NCI-H187 treated with DMSO at 0.1 percent for 48 hours (cell line): ENCODE data around the gene MDK.

Source experiments
- DNase-seq: peaks from one replicate; lab custom pipeline; 2025; lab: John Stamatoyannopoulos, UW

The MDK gene

DNA sequence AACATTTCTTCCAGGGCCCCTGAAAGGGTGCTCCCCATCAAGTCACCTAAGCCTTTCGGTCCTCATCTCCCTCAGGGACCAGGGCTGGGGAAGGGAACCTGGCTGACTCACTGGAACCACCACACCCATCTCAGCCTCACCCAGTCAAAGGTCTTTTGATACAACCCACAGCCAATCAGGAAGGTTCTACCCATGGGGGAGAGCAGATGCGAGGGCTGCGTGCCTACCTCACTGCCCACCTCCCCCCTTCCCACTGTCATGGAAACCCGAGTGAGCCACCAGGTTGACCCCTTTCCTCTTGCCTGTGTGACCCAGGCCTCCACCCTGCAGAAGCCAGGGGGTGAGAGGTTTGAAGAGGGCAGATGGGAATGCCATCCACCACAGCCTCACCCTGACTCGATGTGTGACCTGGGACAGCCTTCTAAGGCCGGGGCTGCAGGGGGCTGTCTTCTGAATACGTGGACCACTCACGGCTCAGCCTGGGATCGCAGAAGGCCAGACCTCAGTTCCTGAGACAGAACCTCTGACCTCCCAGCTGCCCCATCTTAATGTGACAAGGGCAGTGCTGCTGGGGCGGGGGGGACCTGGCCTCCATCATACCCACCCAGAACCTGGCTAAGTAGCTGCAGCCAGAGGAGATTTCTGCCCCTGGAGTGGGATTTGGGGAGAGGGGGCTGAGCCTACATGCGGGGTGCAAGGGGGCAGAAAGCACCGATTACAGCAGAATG lies 2.7 kb downstream of the MDK start:
- no peak for DNase-seq

DNA sequence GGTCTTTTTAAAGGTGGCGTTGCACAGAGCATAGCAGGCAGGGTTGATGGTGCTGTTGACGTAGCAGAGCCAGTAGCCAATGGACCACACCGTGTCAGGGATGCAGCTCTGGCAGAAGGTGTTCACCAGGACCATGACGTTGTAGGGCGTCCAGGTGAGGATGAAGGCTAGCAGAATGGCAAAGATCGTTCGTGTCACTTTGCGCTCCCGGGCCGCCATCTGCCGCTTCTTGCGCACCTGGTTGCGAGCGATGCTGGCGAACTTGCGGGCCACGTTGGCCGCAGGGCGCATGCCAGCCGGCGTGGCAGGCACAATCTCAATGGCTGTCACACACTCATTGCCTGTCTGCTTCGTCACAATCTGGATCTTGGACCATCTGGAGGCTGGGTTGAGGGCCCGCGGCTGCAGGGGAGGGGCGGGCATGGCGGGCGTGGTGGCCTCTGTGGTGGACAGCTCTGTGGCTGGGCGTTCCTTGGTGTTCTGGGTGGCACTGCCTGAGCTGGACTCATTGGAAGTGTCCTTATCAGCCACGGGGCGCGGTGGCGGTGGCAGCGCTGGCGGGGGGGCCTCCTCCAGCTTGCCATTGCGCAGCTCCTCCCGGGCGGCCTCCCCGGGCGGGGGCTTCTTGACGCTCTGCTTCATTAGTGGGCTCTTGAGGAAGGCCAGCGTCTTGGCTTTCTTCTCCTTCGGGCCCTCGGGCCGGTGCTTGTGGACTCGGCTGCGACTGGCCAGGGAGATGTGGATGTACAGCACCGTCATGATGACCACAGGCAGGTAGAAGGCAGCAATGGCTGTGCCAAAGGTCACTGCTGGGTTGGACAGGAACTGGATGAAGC lies 3.9 kb downstream of the MDK start:
- no peak for DNase-seq

DNA sequence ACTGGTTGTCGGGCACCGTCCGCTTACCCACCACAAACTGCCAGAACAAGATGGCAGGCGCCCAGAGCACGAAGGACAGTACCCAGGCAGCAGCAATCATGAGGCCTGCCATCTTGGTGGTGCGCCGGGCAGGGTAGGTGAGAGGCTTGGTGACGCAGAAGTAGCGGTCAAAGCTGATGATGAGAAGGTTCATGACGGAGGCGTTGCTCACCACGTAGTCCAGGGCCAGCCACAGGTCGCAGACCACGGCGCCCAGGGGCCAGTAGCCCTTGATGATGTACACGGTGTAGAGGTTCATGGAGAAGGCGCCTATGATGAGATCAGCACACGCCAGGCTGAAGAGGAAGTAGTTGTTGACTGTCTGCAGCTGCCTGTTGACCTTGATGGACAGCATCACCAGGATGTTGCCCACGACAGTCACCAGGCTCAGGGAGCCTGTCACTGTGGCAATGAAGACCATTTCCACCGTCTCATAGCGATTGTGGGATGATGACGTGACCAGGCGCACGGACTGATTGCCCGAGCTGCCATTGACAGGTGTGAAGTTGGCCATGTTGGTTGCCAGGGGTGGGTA lies 4.6 kb downstream of the MDK start:
- DNase-seq, result no peak

DNA sequence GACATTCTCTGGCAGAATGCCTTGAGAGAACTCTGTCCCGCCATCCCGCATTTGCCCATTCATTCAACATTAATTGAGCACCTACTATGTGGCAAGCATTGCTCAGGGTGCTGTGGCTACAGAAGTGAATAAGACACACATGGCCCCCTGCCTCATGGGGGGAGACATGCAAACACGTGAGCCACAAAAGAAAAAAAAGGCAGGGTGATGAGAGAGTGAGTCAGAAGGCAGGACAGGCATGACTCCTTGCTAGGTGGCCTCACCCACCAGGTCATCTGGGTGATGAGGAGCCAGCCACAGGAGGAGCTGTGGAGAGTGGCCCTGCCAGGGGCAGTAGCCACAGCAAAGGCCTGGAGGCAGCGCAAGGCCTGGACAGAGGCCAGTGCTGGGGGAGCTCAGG lies 5.2 kb downstream of the MDK start:
- DNase-seq, result no peak

DNA sequence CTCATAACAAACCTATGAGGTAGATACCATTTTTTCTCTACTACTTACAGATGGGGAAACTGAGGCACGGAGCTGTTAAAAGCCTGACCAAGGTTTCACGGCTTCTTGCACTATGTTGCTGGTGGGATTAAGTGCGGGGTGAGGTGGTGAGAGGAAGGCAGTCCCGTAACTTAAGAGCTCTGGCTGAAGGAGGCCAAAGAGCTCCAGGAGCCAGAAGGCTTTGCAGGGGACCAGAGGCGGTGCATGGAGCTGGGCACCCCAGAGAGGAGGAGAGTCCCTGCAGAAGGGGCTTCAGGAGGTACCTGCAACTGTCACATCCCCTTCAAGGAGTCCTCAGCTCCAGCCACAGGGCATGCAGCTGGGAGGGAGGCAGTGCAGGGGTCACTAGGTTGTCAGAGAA lies 6.0 kb downstream of the MDK start:
- no peak for DNase-seq

DNA sequence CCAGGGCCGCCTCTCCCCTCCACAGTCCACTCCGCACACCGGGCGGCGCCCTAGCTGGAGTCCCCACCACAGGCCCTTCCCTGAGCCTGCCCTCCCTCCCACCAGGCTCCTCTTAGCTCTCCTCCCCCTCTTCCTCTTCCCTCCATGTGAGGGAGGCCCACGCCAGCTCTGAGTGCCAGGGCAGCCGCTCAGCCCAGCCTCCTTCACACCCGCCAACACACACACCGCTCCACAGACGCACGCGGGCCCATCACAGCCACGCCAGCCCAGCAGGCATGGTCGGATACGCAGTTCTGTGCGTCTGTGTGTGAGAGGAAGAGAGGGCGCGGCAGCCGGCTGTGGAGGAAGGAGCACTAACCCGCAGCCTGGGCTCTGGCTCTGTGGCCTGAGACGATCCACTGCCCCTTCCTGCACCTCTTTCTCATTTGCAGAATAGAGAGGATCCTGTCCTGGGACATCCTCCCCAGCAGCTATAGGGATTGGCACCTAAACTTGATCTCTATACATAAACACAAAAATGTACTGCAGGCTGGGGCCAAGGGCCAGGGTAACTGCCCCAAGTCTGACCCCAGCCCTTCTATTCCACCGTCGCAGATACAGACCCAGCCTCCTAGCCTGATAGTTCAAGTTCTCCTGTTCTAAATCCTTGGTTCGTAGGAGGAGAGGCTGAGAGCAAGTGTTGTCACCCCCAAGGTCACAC lies 6.6 kb downstream of the MDK start:
- no peak for DNase-seq

DNA sequence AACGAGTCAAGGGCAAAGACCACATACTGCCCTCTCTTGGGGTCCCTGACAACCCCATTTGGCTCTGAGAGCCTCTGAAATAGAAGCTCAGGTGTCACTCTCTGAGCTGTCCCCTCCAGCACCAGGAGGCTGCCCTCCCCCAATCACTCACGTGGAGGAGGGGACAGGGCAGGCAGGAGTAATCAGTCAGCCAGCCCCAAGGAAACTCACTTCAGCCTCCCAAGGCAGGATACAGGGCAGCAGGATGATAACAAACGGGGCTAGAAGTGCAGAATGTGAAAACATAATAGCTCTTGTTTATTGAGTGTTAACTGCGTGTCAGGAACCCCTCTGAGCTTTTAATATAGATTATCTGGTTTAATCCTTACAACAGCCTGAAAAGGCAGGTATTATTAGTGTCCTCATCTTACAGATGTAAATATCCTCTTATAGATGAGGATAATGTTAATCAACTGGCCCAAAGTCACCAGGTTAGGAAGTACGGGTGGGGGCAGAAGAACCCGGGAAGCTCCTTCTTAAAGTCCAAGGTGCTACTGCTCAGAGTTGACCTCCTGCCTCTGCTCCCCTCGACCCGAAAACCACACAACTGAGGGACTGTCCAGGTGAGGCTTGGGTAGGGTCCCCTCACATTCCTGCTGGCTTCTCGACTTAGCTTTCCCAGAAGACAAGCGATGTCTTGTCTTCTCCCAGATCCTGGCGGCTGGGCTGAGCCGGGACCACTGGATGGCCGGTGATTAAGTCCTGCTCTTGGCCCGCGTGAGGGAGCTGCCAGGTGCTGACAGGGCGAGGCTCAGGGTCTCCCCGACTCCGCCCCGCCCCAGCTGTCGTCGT lies 7.4 kb downstream of the MDK start:
- no peak for DNase-seq

DNA sequence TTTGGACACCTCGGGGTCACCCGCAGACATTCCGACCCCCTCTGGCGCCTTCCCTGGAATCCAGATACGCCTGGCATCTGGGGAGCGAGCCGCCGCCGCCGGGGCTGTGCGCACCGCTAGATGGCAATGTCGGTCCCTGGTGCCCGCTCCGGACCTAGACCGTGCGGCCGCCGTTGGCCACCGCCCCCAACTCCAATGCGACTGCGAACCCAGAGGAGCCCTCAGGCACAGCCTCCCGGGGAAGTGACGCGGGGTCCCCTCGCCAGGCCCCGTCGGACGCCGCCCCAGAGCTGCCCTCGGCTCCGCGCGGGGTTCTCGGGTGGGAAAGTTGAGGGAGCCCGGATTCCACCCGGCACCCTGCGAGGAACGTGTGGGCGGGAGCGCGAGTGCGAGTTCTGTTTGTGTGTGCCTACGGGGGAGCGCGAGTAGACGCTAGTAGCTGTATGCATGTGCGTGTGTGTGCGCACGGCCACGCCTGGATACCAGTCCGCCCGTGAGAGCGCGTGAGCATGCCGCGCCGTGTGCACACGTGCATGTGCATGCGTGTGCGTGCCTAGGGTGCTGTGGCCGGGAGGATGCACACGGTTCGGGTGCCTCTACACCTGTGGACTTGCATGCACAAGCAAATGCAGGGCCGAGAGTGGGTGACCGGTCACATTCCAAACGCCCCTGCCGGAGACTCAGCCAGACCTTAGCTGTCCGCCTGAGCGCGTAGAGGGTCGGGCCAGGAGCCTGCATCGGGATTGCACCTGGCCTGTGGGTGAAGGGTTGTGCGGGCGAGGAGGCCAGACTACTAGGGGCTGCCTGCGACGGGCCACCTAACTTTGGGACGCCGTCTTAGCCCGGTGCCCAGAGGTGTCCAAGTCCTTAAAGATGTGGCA lies 8.2 kb downstream of the MDK start:
- DNase-seq, result no peak

DNA sequence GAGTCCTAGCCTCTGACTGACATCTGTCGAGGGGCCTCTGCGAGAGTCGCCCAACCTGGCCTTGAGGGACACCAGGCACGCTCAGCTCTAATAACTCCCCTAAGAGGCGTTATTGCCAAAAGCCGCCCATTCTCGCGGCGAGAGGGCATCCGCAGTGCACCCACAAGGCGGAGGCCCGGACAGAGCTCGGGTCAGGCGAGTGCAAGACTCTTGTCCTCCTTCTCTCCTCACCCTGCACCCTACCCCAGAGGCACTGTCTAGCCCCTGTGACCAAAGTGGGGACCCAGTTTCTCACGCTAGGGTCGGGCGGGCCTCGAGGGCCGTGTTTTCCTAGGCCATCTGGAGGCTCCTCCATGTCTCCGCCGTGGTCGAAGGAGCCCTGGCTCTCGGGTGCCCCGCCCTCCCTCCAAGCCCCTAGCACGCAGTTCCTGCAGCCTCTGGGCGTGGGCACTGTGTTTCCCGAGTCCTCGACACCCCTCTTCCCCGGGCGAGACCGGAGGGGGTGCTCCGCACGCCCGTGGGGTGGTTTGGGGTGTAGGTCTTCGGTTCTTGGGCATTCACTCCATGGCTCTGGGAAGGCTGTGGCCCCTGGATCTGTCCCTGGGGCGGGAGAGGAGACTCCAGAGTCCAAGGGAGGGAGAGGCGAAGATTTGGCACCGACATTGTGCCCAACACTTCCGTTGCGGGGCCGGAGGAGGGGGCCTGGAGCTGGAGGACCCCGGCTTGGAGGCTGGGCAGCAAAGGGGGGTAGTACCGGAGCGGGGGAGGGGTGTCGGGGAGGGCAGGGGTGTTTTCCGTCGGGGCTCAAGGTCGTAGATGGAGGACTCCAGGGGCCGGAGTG lies 9.1 kb downstream of the MDK start:
- DNase-seq, result no peak

DNA sequence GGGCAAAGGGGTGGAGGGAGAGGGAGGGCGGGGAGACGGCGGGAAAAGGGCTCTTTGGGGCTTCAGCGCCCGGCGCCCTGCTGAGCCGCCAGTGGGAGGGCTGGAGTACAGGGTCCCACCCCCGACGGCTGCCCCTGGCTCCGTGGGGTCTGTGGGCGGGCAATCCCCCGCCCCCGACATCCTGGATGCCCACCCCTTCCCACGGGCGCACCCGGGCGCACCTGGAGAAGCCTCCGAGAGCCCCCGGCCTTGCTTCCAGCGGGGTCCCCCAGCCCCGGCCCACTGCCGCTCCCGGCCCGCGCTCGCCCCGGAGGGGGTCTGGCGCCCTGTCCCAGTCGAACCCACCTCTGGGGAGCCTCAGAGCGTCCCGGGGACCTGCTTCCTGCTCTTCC lies 9.7 kb downstream of the MDK start:
- no peak for DNase-seq

DNA sequence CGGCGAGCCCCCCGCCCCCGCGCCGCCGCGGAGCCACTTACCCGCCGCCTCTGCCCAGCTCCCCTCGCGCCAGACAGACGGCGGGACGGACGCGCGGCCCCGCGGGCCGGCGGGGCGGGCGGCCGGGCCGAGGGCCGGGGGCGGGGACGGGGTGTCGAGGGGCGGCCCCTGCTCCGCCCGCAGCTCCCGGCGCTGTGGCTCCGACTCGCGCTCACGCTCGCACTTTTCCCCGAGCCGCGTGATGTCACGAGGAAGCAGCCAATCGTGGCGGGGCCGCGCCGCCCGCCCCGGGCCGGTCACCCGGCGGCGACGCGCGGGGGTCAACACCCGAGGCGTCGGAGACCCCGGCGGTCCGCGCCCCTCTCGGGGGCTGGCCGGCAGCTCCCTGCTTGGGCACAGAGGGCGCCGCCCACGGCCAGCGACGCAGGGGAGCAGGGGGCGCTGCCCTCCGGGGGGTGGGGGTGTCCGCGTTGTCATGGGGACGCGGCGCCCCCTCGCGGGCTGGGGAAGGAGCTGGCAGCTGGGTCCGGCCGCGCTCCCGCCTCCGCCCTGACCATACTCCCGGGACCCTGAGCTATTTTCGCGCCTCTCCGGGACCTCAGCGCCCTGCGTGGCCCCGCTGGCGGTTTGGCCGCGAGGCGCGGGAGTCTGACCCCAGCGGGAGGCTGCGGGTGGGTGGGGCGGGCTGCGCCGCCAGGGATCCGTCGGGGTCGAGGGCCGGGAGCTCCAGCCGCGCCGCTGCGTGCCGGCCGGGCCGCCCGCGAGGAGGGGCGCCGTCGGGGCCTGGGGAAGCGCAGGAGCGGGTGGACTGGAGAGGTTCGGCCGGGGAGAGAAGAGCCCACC lies 10.3 kb downstream of the MDK start, which contains the start of gene CHRM4:
Gene CHRM4, minus strand, starts transcription at position 199 of the 843 bp plus-strand sequence. CDS start 5,219 bp downstream, outside the sequence.
- no peak for DNase-seq

DNA sequence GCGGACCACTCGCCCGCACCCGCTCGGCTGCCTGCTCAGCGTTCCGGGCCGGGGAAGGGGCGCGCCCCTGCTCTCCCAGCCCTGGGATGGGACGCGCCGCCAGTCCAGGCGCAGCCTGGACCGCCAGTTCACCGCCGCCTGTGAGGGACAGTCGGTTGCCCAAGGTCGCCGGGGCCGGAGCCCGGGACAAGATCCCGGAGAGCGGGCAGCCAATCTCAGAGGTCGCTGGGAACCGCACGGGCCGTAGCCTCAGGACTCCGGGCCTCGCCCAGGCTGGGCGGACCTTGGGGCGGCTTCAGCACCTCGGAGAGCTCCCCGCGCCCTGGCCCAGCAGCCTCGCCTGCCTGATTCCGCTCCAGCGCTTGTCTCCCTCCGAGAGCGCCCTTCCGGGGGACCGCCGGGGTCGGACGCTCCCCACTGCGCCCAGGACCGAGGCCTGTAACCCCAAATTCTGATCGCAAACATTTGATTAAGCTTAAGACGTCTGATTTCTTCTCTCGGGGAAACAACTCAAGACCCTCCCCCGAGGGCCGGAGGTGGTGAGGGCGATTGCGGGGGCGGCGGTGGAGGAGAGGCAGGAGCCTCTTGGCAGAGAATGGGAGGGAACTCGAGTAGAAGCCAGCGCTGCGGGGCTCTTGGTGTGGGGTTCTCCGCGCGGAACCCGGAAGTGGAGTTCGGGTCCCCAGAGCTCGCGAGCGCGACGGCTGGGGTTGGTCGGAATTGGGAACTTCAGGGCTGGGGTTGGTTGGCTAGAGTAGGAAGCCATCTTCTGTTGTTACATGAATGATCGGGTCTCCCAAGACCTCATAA lies 11.2 kb downstream of the MDK start:
- DNase-seq, result no peak

DNA sequence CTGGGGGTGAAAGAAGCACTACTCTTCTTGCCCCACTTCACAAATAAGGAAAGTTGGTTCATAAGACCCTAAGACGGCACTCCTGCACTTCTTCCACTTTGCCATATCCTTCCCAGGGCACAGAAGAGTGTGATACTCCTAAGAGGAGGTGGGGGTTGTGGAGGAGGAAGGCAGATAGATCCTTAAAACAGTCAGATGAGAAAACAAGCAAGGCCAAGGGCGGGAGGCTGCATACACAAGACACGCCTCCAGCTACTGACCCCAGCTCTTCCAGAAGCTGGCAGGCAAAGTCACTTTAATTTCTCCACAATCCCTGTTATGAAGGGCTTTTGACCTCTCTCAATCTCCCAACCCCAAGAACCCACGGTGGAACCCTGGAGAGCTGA lies 11.8 kb downstream of the MDK start:
- DNase-seq, result no peak

DNA sequence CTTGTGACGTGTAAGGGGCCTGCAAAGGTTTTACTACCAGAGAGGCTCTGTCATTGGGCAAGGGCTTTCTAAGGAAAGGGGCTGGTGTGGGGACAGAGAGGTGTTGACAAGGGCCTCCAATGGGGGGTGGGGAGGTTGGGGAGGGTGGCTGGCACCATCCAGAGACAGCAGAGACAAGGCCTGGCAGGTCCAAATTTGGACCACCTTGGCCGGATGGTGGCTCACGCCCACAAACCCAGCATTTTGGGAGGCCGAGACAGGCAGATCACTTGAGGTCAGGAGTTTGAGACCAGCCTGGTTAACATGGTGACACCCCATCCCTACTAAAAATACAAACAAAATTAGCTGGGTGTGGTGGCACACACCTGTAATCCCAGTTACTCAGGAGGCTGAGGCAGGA lies 12.3 kb downstream of the MDK start:
- DNase-seq, result no peak

DNA sequence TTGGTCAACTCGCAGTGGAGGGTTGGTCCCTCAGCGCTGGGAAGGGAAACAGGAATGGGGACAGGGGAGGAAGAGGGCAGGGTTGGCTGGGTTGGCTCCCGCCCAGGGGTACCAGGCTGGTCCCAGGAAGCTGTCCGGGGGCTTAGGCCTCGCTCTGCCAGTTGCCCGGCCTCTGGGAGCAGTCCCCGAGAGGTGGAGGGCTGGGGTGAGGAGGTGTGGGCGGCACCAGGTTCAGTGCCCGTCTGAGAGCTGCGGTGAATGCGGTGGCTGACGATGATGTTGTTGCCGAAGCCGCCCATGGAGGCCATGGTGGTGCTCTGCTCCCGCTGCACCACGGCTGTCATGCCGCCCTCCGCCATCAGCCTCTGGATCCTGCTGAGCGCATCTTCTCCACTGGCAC lies 16.1 kb downstream of the MDK start:
- no peak for DNase-seq

DNA sequence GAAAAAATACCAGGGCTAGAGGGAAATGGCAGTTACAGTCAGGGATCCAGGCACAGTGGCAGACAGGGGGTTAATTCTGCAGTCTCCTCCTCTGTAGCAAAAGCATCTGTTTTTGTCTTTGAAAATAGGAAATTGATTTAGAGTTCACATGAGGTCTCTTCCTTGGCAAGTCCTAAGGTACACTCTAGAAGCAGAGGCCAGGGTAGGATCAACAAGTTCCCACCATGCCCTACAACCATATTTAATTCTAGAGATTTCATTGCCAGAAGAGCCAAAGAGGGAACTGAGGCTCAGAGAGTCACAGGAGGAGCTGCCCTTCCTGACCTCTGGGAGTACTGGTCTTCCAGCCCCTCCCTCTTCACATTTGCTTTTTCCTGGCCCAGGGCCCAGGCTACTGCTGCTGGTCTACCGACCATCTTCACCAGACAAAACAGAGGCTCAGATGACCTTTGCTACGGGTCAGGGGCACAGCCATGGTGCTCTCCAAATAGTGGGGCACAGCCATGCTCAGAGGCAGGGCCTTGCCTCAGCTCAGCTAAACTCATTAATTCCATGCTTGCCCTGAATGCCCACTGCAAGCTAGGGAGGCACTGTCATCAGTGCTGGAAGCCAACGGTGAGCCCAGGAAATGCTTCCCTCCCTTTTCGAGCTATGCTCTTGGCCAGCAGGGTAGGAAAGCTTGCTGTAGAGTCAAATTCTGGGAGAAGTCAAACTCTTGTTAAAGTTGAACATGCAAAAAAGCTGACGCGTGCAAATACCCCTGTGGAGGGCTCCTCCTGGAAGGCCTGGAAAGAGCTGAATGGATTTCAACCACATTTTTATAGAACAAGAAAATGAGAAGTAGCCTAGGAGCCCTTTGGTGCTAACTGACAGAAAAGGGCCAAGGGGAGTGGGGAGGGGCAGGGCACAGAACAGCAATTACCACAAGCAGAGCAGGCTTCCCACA lies 21.8 kb downstream of the MDK start:
- no peak for DNase-seq
